Cerebellar nuclear complex (tissue), 1 donor: ENCODE data around the gene RPP38.

Experiments used
- DNase-seq, 2 experiments: peaks; one replicate each; lab custom pipeline; 2025; lab: John Stamatoyannopoulos, UW

RPP38 gene

DNA sequence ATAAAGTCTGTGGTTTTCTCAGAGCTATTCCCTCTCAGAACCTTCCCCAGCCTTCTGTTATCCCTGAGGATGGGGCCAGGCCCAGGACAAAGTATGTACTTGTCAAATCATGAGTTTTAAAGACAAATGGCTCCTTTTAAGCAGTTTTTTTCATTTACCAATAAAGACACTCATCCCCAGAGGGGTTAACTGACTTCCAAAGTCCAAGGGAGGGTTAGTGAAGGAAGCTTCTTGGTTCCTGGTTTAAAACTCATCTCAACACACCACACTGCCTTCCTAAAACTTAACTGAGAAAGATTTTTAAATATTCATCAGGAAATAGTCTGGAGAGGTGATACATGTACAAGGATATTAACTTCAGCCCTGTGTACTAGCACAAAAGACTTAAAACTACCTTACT is 55.4 kb downstream of the RPP38 start:
- no peak for DNase-seq
